ENCODE data around the gene AGER. TPM values are rescaled to one million over a fixed set of nuclear protein-coding genes. Genes with fewer than 3 reads are reported as not detected.
A peak's percentile ranks its signal among the peaks of the same experiment; 100 is the strongest.
"Not testable (repeated sequence)": the region's sequence is repeated elsewhere in the genome, so short reads cannot be mapped to it uniquely, and the experiment has no call there.

The AGER gene
- total RNA-seq, result 0.81 TPM

DNA sequence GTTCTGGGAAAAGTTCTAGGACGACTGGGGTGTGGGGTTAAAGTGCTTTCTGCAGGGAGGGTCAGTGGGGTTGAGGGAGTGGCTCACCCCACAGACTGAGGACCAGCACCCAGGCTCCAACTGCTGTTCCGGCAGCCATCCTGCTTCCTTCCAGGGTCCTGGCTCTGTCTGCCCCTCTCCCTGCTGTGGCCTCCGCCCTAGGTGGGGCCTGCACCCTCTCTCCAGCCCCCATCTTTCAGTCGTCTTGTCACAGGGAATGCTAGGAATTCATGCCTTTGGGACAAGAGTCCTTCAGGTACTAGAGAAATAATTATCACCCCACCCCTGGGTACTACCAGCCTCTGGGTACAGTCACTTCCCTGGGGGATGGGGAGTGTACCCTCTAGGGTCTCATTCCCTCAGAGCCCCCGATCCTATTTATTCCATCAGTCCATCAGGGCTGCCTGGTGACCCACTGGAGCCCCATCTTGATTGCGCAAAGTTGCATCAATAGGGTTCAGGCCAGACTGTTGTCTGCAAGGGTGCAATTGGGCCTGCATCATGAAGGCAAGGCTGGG is at the start of gene AGER:
Gene AGER (minus strand): TSS at position 170 of the 557 bp plus-strand sequence. CDS start 31 bp downstream, at position 139.
- DNase-seq (ENCODE audit: low read depth in 2 of 3, low spot score in 2 of 3), result no peak

DNA sequence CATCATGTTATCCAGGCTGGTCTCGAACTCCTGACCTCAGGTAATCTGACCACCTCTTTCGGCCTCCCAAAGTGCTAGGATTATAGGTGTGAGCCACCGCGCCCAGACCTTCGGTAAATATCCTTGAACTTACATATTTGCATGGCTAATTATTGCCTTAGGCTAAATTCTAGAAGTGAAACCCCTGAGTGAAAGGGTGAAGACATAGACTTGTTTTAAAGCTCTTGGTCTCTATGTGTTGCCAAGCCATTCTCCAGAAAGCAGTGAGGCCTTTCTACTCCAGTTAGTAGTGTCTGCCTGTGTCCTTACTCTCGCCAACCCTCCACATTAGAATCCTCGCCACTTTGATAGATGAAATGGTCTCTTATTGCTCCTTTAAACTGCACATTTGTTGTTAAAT is 42.4 kb upstream of the AGER start:
- no peak for DNase-seq (ENCODE audit: low read depth in 2 of 3, low spot score in 2 of 3)

DNA sequence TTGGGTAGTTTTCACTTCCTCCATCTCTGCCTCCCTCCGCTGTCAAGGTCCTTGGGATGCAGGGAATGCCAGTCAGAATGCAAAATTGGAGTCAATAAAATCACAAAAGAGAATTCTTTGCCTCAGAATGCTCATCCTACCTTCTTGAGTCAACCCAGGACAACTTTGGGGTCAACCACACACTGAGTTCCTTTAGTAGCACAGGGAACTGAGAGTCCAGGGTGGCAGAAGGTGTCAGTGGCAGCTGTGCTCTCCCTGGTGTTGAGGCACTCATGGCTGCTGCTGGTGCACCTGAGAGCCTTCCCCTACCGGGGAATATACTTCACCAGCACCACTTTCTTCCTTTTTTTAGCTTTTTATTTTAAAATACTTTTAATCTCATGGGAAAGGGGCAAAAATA is 40.6 kb upstream of the AGER start:
- DNase-seq (ENCODE audit: low read depth in 2 of 3, low spot score in 2 of 3), result no peak

DNA sequence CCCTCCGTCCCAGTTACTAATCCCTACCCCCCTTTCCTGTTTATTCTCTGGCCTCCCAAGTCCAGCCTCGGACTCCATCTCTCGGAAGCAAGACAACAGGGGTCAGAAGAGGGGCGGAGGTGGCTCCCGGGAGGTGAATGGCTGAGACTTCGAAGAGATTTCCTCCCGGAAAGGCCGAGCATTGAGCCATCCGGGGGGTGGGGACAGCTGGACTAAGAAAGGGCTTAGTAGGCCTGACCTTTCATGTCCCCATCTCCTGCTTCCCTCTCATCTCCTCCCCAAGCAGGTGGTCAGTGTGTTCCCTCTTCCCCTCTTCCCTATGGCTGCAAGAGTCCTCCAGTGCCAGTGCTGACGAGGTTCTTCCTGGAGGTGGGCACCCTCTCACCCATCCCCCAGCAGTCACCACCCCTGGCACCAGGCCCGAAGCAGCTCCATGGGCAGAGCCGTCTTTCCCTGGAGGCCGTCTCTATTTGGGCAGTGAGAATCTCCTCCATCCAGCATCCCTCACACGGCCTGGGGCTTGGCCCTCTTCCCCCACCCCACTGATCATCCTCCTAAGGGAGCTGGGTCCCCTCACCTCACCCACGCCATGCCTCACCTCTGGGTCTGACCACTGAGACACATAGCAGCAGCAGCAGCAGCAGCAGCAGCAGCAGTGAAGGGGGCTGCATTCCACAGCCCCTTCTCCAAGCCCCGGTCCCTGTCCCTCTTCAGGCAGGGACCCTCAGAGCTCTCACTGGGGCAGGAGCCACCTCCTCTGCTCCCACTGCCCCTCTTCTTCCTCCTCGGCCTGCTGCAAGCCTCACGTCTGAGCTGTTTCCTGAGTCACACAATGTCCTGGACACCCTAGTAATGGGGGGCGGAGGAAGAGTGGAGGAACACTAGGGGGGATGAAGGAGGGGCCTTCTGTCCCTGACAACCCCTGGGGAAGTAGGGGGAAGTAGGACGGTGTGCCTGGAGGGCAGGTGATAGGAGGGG is 39.5 kb upstream of the AGER start, which contains the start of gene NOTCH4:
Gene NOTCH4 (minus strand): TSS at position 810 of the 978 bp plus-strand sequence. CDS start 139 bp downstream, at position 671.
- no peak for DNase-seq (ENCODE audit: low read depth in 2 of 3, low spot score in 2 of 3)

DNA sequence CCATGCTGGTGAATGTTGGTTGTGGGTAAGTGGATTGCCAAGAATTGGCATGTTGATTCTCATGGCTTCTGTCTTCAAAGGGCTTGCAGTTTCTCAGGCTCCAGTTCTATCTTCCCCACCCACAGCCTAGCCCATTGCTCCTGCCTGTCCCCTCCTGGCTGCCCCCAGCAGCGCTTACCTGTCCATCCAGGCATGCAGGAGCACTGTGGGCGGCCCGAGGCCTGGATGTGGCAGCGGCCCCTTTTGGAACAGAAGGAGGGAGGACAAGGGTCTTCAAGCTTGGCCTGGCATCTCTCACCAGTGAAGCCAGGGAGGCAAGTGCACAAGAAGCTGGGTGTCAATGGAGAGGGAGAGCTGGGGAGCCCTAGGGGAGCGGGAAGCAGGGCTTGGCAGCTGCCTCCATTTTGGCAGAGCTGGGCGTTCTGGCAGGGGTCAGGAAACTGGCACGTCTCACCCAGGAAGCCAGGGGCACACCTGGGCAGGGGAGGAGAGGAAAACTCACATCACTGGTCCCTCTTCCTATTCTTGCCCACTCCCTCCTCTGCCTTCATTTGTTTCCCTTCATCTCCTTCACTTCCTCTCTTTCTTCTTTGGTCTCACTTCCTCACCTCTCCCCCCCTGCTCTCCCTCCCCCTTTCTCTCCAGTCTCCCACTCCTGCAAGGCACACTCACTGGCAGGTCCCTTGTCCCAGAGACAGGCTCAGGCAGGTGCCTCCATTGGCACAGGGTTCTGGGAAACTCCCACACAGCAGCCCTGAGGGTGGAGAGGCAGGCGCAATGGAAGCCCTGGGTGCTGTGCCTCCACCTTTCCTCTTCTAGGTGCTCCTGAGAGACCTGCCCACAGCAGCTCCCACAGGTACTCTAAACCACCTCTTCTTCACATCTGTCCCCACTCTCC is 38.5 kb upstream of the AGER start:
- DNase-seq (ENCODE audit: low read depth in 2 of 3, low spot score in 2 of 3), result no peak

DNA sequence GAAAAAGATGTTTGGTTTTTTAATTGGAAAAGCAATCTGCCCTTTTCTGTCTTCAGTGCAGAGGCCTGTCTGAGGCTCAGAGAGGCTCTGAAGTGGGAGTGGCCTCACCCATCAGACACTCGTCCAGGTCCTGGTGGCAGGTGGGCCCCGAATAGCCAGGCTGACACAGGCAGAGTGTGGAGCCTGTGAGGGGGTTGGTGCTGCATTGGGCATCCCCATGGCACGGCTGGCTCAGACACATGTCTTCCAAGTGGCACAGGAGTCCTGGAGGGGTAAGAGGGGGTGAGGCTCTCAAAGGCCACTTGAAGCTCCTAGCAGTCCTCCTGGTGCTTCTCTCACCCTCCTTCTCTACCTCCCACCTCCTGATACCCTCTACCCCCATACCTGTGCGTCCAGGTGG is 36.0 kb upstream of the AGER start:
- no peak for DNase-seq (ENCODE audit: low read depth in 2 of 3, low spot score in 2 of 3)

DNA sequence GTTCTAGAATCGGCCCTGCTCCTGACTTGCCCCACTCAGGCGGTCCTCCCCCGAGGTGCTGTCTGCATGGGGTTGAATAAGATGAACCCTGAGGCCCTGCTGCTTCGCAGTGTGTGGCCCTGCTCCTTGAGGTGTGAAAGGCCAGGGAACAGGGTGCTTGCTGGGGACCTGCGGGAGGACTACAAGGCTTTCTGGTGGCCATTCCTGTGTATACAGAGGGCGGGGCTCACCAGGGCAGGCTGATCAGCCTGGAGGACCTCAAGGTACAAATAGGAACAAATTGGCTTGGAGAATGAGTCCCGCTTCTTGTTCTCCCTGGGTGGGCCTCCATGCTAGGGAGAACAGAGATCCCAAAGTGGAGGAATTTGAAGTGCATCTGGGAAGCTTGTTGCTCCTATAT is 34.1 kb upstream of the AGER start:
- no peak for DNase-seq (ENCODE audit: low read depth in 2 of 3, low spot score in 2 of 3)

DNA sequence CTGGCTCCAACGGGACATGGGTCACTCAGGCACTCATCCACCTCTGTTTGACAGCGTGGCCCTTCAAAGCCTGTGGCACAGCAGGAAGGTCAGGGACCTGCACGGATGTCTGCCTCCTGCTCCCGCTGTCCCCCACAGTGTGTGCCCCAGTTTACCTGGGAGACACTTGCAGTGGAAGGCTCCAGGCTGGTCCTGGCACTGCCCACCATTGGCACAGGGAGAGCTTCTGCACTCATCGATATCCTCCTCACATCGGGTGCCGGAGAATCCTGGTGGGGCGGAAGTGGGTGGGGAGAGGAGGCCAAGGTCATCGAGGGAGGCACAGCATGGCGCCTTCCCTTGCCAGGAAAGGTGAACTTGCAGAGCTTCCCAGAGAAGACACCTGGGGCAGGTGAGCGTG is 32.9 kb upstream of the AGER start:
- no peak for DNase-seq (ENCODE audit: low read depth in 2 of 3, low spot score in 2 of 3)

DNA sequence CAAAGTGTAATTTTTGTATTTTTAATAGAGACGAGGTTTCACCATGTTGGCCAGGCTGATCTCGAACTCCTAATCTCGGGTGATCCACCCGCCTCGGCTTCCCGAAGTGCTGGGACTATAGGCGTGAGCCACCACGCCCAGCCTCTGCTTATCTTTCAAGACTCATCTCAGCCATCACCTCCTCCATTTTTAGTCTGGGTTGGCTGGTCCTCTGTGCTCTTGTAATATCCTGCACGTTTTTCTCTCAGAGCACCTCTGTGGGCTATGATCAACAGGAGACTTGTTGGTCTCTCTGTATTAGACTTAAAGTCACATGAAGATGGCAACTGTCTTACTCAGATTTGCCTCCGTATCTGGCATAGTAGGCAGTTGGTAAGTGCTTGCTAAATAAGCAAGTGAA is 32.2 kb upstream of the AGER start:
- no peak for DNase-seq (ENCODE audit: low read depth in 2 of 3, low spot score in 2 of 3)

DNA sequence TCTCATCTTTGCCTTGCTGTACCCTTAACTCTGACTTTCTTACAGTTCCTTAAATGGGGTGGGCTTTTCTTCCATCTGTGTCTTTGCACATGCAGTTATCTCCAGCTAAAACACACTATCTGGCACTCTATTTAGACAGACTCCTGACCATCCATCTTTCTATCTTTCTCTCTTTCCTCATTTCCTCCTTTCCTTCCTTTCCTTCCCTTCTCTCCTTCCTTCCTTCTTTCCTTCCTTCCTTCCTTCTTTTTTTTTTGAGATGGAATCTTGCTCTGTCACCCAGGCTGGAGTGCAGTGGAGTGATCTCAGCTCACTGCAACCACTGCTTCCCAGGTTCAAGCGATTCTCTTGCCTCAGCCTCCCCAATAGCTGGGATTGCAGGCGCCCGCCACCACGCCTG is 31.6 kb upstream of the AGER start:
- DNase-seq (ENCODE audit: low read depth in 2 of 3, low spot score in 2 of 3), result no peak

DNA sequence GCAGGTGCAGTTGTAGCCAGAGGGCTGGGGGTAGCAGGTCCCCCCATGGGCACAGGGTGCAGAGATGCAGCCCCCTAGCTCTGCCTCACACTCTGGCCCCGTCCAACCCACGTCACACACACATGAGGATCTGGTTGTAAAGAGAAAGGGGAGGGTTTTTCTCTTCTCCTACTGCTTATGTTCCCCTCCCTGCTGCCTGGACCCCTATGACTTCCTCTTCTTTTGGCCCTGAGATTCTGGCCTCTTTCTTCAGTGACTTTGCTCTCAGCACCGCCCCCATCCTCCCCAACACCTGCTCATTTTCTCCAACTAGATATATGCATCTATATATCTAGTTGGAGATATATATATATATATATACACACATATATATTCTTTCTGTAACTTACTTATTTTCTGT is 30.1 kb upstream of the AGER start:
- DNase-seq (ENCODE audit: low read depth in 2 of 3, low spot score in 2 of 3), result peak in 1 of 3 donors; percentile 34

DNA sequence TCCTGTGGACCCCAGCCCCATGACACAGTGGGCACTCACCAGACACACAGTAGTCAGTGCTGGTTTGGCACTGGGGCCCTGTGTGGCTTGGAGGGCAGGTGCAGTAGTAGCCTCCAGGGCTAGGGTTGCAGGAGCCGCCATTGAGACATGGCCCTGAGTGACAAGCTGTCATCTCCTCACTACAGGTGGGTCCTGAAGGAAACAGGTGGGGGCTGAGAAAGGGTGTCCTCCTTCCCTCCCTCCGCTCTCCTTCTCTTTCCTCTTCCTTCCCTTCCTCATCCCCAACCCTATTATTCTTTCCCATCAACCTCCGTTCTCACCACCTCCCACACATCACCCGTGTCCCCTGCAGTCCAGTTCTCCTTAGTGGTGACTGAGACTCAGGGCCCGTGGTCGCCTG is 29.6 kb upstream of the AGER start:
- DNase-seq (ENCODE audit: low read depth in 2 of 3, low spot score in 2 of 3), result no peak

DNA sequence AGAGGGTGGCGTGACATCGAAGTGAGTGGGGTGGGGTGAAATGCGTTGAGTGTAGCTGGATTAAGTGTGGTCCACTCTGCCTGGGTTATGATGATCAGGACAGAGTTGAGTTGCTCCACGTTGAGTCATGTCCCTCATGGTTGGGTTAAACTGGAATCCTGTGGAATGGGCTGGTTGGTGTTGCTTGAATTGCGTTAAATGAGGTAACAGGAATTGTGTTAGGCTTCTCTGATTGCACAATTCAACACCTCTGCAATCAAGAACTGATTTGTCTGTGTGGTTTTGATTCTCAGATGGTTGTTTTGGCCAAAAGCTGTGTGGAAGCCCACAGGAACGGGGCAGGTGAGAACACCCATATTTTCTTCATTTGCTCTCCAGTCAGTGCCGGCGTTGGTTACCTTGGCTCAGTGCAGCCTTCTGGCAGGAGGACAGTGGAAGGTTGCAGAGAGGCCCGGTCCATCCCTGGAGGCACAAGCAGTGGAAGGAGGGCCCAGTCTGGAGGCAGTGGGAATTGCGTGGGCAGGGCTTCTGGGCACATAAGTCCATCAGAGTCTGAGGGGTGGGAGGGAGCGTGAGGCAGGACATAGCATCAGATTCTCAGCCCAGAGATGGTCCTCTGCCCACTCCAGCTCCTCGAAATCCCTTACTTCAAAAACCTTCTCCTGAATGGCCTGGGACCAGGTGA is 28.2 kb upstream of the AGER start:
- DNase-seq (ENCODE audit: low read depth in 2 of 3, low spot score in 2 of 3), result no peak

DNA sequence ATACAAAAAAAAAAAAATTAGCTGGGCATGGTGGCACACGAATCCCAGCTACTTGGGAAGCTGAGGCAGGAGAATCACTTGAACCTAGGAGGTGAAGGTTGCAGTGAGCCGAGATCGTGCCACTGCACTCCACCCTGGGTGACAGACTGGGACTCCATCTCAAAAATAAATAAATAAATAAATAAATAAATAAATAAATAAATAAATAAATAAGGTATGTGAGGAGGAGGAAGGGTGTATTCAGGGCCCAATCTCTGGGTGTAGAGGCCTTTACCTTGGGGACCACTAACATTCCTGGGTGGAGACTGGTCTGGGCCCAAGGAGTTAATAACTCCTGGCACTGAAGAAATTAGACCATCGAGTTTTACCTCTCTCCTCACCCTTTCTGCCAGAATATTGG is 27.4 kb upstream of the AGER start:
- not testable (repeated sequence) for DNase-seq (ENCODE audit: low read depth in 2 of 3, low spot score in 2 of 3)

DNA sequence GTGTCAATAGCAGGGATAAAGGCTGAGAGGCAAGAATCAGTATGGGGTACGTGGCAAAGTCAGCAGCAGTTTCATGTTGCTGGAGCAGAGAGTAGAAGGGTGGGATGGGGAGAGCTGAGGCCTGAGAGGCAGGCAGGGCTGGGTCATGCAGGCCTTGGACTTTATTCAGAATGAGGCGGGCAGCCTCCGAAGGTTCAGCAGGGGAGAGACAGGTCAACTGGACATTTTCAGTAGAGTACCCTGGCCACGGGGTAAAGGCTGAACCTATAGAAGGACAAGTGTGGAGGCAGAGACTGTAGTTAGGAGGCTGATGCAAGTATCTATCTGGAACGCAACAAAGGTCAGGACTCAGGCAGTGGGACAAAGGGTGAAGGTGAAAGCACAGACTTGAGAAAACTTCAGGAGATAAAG is 26.1 kb upstream of the AGER start:
- DNase-seq (ENCODE audit: low read depth in 2 of 3, low spot score in 2 of 3), result no peak

DNA sequence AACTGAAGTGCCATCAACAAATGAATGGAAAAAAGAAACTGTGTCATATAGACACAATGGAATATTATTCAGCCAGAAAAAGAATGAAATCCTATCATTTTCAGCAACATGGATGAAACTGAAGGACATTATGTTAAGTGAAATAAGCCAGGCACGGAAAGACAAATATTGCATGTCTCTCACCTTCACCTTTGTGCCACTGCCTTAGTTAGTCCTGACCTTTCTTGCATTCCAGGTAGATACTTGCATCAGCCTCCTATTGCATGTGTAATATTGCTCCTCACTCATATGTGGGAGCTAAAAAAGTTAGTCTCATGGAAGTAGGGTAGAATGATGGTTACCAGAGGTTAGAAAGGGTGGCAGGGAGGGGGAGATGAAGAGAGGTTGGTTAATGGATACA is 24.9 kb upstream of the AGER start:
- no peak for DNase-seq (ENCODE audit: low read depth in 2 of 3, low spot score in 2 of 3)

DNA sequence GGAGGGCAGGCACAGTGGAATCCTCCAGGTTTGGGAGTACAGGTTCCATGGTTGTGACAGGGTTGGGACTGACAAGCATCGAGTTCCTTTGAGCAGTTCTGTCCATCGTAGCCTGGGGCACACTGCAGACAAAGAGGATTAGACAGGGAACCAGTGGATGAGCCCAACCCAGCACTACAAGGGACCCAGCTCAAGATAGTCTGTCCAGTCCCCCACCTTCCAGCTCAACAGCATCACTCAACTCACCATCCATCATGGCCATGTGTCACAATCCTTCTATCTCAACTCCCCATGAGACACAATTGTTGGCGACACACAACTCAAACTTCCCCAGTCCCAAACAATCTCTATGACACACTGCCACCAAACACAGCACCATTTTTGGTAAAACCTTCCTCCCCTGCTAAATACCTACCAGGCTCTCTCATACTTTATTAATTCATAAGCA is 20.2 kb upstream of the AGER start:
- no peak for DNase-seq (ENCODE audit: low read depth in 2 of 3, low spot score in 2 of 3)

DNA sequence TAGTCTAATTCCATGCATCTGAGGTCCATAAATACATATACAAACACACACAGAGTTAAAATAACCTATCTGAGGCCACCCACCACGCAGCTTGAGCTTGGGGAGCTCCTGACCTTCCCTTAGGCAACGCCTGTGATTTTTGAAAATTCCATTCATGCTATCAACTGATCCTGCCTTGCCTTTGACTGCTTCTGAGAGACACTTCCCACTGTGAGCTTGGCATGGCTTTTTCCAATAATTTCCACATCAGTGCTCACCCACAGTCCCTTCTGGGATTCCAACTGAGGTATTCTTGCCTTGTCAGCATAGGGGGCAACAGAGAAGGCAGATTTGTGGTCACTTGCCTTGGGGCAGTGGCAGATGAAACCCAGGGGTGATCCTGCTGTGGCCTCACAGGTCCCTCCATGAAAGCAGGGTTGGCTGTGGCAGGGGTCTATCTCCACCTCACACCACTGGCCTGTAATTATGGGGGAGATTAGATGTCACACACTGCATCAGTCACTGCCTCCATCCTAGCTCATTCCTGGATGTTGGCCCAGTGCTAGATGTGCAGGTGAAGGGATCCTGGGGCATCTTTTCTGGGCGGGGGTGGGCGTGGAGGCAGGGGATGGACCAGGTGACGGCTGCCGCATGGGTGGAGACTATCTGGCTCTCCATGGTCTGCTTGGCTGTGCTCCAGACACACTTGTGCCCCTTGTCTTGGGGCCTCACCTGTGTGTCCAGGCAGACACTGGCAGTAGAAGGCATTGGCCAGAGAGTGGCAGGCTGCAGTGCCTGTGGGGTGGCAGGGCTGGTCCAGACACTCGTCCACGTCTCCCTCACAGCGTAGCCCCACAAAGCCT is 19.6 kb upstream of the AGER start:
- DNase-seq (ENCODE audit: low read depth in 2 of 3, low spot score in 2 of 3), result no peak

DNA sequence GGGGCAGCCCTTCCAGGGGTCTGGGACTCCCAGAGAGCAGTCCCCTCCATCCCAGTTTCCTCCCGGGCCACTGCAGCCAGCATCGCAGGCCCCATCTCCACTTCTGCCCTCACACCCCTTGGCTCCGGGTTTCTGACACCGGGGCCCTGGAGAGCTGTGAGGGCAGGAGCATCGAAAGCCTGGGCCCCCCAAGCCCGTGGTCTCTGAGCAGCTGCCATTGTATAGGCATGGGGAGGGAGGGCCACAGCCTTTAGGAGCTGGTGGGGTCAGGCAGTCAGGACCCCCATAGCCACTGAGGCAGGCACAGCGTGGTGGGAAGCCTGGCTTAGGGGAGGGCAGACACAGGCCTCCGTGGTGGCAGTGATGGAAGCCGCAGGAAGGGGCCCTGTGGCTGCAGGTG is 18.1 kb upstream of the AGER start:
- no peak for DNase-seq (ENCODE audit: low read depth in 2 of 3, low spot score in 2 of 3)

Measured in hematopoietic multipotent progenitor cell (in vitro differentiated cells).